PC-3 (cell line): ENCODE measurements around the gene REELD1.

Experiments used
- CTCF ChIP-seq: fragments of 300-600 bp; sonication (generic); conservative IDR thresholded peaks from 2 replicates; pipeline ENCODE4 v1.5.1; 2017; ENCODE audit warnings: antibody characterized with exemption, low read depth, mild to moderate bottlenecking, low read length
- EZH2 ChIP-seq: fragments of 300-600 bp; sonication (generic); IDR thresholded peaks from one replicate; pipeline ENCODE4 v1.6.1; 2017; ENCODE audit warnings: antibody characterized with exemption, mild to moderate bottlenecking, low read length; ENCODE audit not compliant: unreplicated experiment
- EZH2phosphoT487 ChIP-seq: fragments of 300-600 bp; sonication (generic); IDR thresholded peaks from 2 replicates; pipeline ENCODE4 v1.6.1; 2018; ENCODE audit warnings: mild to moderate bottlenecking, antibody characterized with exemption, low read length, borderline replicate concordance

DNA sequence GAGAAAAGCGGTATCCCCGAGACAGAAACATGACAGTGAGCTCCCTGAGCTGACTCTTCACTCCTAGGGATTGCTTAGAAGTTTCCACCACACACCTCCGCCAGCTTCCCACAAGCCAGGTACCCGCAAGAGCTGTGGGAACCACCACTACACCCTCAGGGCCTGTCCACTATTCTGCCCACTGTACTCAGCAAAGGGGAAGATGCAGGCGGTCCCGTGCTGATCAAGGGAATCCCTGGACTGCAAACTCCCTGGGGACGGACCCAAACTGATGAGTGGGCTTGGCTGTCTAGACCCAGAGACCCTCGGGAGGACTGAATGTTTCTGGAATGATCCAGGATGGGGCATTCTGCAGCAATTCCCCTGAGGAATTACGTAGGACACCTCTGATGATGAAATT, 30.2 kb downstream of the REELD1 start:
- TF ChIP-seq CTCF (no peak), EZH2 (no peak), EZH2phosphoT487 (no peak)
